ENCODE results near the gene TMEM109.

The TMEM109 gene

GRCh38 chr11:60934124-60934789, 20.3 kb downstream of the TMEM109 start:
- no peak for ATAC-seq
- TF ChIP-seq ISL1 (CRISPR knock-in tag; IDR thresholded peaks at IDR 0.05) (no peak), ZFP30 (CRISPR knock-in tag; IDR thresholded peaks at IDR 0.05) (no peak), SNAI2 (CRISPR knock-in tag; IDR thresholded peaks at IDR 0.05) (no peak), TOX (CRISPR knock-in tag; IDR thresholded peaks at IDR 0.05; ENCODE audit: borderline replicate concordance) (no peak), ARNTL (CRISPR knock-in tag; IDR thresholded peaks at IDR 0.05; ENCODE audit: borderline replicate concordance, low read depth) (no peak), TSHZ2 (CRISPR knock-in tag; IDR thresholded peaks at IDR 0.05) (no peak), ESRRG (CRISPR knock-in tag; IDR thresholded peaks at IDR 0.05) (no peak), CSDC2 (CRISPR knock-in tag; IDR thresholded peaks at IDR 0.05) (no peak), GLIS3 (CRISPR knock-in tag; IDR thresholded peaks at IDR 0.05) (no peak), CREB5 (CRISPR knock-in tag; IDR thresholded peaks at IDR 0.05; ENCODE audit: low read depth) (no peak), BACH2 (CRISPR knock-in tag; IDR thresholded peaks at IDR 0.05; ENCODE audit: borderline replicate concordance) (no peak), POU6F1 (CRISPR knock-in tag; IDR thresholded peaks at IDR 0.05; ENCODE audit: borderline replicate concordance, low read depth) (no peak)

- TF ChIP-seq ZC3H10 (CRISPR knock-in tag; IDR thresholded peaks at IDR 0.05) (no peak), ZFP3 (CRISPR knock-in tag; IDR thresholded peaks at IDR 0.05) (no peak), ESRRG (CRISPR knock-in tag; IDR thresholded peaks at IDR 0.05) (no peak), CSDC2 (CRISPR knock-in tag; IDR thresholded peaks at IDR 0.05) (no peak), TCF4 (CRISPR knock-in tag; IDR thresholded peaks at IDR 0.05; ENCODE audit: borderline replicate concordance) (no peak), ZNF70 (CRISPR knock-in tag; IDR thresholded peaks at IDR 0.05) (no peak)
- ATAC-seq, result no peak
Measured at GRCh38 chr11:60934790-60935605, 21.0 kb downstream of the TMEM109 start.

GRCh38 chr11:60935676-60936442, 21.9 kb downstream of the TMEM109 start:
- no peak for TF ChIP-seq PPARA (CRISPR knock-in tag; IDR thresholded peaks at IDR 0.05; ENCODE audit: borderline replicate concordance)
- no peak for TF ChIP-seq GLIS3 (CRISPR knock-in tag; IDR thresholded peaks at IDR 0.05)
- TF ChIP-seq PATZ1 (CRISPR knock-in tag; IDR thresholded peaks at IDR 0.05; ENCODE audit: borderline replicate concordance), result no peak
- no peak for TF ChIP-seq ZC3H10 (CRISPR knock-in tag; IDR thresholded peaks at IDR 0.05)
- no peak for TF ChIP-seq OSR1 (CRISPR knock-in tag; IDR thresholded peaks at IDR 0.05)
- no peak for TF ChIP-seq ZNF565 (CRISPR knock-in tag; conservative IDR thresholded peaks at IDR 0.05; ENCODE audit: low read depth)
- no peak for TF ChIP-seq ZNF8 (CRISPR knock-in tag; IDR thresholded peaks at IDR 0.05)
- no peak for TF ChIP-seq POU6F1 (CRISPR knock-in tag; IDR thresholded peaks at IDR 0.05; ENCODE audit: borderline replicate concordance, low read depth)
- TF ChIP-seq SNAI2 (CRISPR knock-in tag; IDR thresholded peaks at IDR 0.05), result no peak
- no peak for TF ChIP-seq CSDC2 (CRISPR knock-in tag; IDR thresholded peaks at IDR 0.05)
- no peak for TF ChIP-seq ZNF70 (CRISPR knock-in tag; IDR thresholded peaks at IDR 0.05)
- no peak for TF ChIP-seq TCF4 (CRISPR knock-in tag; IDR thresholded peaks at IDR 0.05; ENCODE audit: borderline replicate concordance)
- TF ChIP-seq ZFP30 (CRISPR knock-in tag; IDR thresholded peaks at IDR 0.05), result no peak
- TF ChIP-seq RARB (CRISPR knock-in tag; IDR thresholded peaks at IDR 0.05), result no peak
- TF ChIP-seq ZFP3 (CRISPR knock-in tag; IDR thresholded peaks at IDR 0.05), result no peak
- TF ChIP-seq ESRRG (CRISPR knock-in tag; IDR thresholded peaks at IDR 0.05), result no peak
- no peak for TF ChIP-seq CREB5 (CRISPR knock-in tag; IDR thresholded peaks at IDR 0.05; ENCODE audit: low read depth)
- no peak for ATAC-seq

Data from SK-N-SH treated with all-trans-retinoic acid at 6 μM for 48 hours (cell line).